Measurements from ENCODE around the gene ZNF770.

Gene ZNF770

GRCh38 chr15:35020974-35021373 is 32.9 kb upstream of the ZNF770 start:
- Histone ChIP-seq H2AFZ (ENCODE audit: low read length) (no peak overlapping the region), H3F3A (ENCODE audit: insufficient read depth, low read length) (no peaks in the 10 kb centered on the region), H3K4me3 (ENCODE audit: low read length) (no peak overlapping the region), H4K20me1 (ENCODE audit: insufficient read depth, low read length) (no peaks in the 10 kb centered on the region), H3K9me3 (replicated peaks; ENCODE audit: insufficient read depth, low read length) (no peaks in the 10 kb centered on the region), H3K27ac (ENCODE audit: low read length) (no peak overlapping the region), H3K27me3 (replicated peaks; ENCODE audit: insufficient read depth, low read length) (no peaks in the 10 kb centered on the region), H3K4me2 (ENCODE audit: low read depth, low read length) (no peak overlapping the region), H3K4me1 (ENCODE audit: low read length) (no peaks in the 10 kb centered on the region), H3K9ac (ENCODE audit: low read length) (no peak overlapping the region), H3K79me2 (ENCODE audit: low read length) (no peaks in the 10 kb centered on the region), H3K9me2 (replicated peaks; ENCODE audit: insufficient read depth, low read length) (no peaks in the 10 kb centered on the region), H3K36me3 (replicated peaks; ENCODE audit: insufficient read depth, low read length) (no peaks in the 10 kb centered on the region)
- no peak for TF ChIP-seq CTCF (IDR thresholded peaks at IDR 0.05; ENCODE audit: low read length)
- no peak for TF ChIP-seq EZH2 (optimal IDR thresholded peaks at IDR 0.05; ENCODE audit: low read depth, low read length)
- TF ChIP-seq EZH2phosphoT487 (IDR thresholded peaks at IDR 0.05; ENCODE audit: low read length), result no peak
- DNase-seq, result no peak

- Histone ChIP-seq H3K27ac (ENCODE audit: low read length) (peak overlapping the region; percentile 7; the same call in 1 of the 2 replicates), H3K9ac (ENCODE audit: low read length) (peak overlapping the region; percentile 35; the same call in 1 of the 2 replicates), H3K4me1 (ENCODE audit: low read length) (no peaks in the 10 kb centered on the region), H2AFZ (ENCODE audit: low read length) (peak overlapping the region; percentile 93), H3F3A (ENCODE audit: insufficient read depth, low read length) (no peaks in the 10 kb centered on the region), H3K27me3 (replicated peaks; ENCODE audit: insufficient read depth, low read length) (no peaks in the 10 kb centered on the region), H3K36me3 (replicated peaks; ENCODE audit: insufficient read depth, low read length) (no peaks in the 10 kb centered on the region), H4K20me1 (ENCODE audit: insufficient read depth, low read length) (no peaks in the 10 kb centered on the region), H3K9me3 (replicated peaks; ENCODE audit: insufficient read depth, low read length) (no peaks in the 10 kb centered on the region), H3K9me2 (replicated peaks; ENCODE audit: insufficient read depth, low read length) (no peaks in the 10 kb centered on the region), H3K4me2 (ENCODE audit: low read depth, low read length) (peak overlapping the region; percentile 57; the same call in 1 of the 2 replicates), H3K4me3 (ENCODE audit: low read length) (peak overlapping the region; percentile 32; the same call in 1 of the 2 replicates), H3K79me2 (ENCODE audit: low read length) (no peaks in the 10 kb centered on the region)
- peak; percentile 53 for DNase-seq
- TF ChIP-seq EZH2phosphoT487 (IDR thresholded peaks at IDR 0.05; ENCODE audit: low read length) (no peak), CTCF (IDR thresholded peaks at IDR 0.05; ENCODE audit: low read length) (no peak), EZH2 (optimal IDR thresholded peaks at IDR 0.05; ENCODE audit: low read depth, low read length) (no peak)
These were observed 31.6 kb upstream of the ZNF770 start for GRCh38 chr15:35019404-35020327.

- Histone ChIP-seq H4K20me1 (ENCODE audit: insufficient read depth, low read length) (no peaks in the 10 kb centered on the region), H3K4me1 (ENCODE audit: low read length) (no peaks in the 10 kb centered on the region), H3K4me3 (ENCODE audit: low read length) (no peak overlapping the region), H3K79me2 (ENCODE audit: low read length) (no peaks in the 10 kb centered on the region), H3K27ac (ENCODE audit: low read length) (no peak overlapping the region), H3K27me3 (replicated peaks; ENCODE audit: insufficient read depth, low read length) (no peaks in the 10 kb centered on the region), H3K4me2 (ENCODE audit: low read depth, low read length) (no peak overlapping the region), H3F3A (ENCODE audit: insufficient read depth, low read length) (no peaks in the 10 kb centered on the region), H3K9ac (ENCODE audit: low read length) (no peak overlapping the region), H2AFZ (ENCODE audit: low read length) (no peak overlapping the region), H3K9me3 (replicated peaks; ENCODE audit: insufficient read depth, low read length) (no peaks in the 10 kb centered on the region), H3K9me2 (replicated peaks; ENCODE audit: insufficient read depth, low read length) (no peaks in the 10 kb centered on the region), H3K36me3 (replicated peaks; ENCODE audit: insufficient read depth, low read length) (no peaks in the 10 kb centered on the region)
- TF ChIP-seq EZH2 (optimal IDR thresholded peaks at IDR 0.05; ENCODE audit: low read depth, low read length), result no peak
- no peak for TF ChIP-seq CTCF (IDR thresholded peaks at IDR 0.05; ENCODE audit: low read length)
- no peak for TF ChIP-seq EZH2phosphoT487 (IDR thresholded peaks at IDR 0.05; ENCODE audit: low read length)
- no peak for DNase-seq
These were observed 26.2 kb upstream of the ZNF770 start for GRCh38 chr15:35014241-35014640.
